ENCODE results near the gene FMNL1.

DNA sequence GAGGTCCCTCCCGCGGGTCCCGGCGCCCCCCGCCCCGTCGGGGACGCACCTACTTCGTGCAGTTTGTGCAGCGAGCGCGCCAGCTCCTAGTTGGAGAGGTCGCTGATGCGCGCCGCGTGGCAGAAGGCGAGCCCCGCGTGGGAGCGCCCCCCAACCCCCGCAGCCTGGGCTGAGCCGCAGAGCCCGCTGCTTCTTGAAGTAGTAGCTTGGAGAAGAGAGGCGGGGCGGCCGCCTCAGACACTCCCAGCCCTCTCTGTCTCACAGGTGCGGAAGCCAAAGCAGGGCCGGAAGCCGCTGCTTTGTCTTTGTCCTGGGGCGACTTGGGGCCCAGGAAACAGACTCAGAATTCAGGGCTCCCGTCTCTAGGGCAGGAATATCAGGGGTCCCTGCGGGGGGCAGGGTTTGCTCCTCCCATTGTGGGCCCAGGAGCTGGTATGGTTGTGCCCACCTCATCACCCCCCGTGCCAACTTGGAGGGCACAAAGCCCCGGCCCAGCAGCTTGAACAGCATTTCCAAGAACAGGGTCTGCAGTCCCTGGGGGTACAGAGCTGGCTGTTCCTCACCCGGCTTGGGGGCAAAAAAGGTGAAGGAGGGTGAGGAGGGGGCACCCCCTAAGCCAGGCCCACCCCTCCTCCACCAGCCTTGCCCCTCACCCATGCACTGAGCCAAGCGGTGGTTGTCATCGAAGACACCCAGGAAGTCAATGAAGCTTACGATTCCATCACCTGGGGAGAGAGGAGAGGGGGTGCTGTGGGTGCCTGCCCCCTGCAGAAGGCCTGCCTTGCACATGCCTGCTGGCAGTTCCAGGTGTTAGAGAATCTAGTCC is 26.7 kb downstream of the FMNL1 start:
- TF ChIP-seq, protein P1, sequence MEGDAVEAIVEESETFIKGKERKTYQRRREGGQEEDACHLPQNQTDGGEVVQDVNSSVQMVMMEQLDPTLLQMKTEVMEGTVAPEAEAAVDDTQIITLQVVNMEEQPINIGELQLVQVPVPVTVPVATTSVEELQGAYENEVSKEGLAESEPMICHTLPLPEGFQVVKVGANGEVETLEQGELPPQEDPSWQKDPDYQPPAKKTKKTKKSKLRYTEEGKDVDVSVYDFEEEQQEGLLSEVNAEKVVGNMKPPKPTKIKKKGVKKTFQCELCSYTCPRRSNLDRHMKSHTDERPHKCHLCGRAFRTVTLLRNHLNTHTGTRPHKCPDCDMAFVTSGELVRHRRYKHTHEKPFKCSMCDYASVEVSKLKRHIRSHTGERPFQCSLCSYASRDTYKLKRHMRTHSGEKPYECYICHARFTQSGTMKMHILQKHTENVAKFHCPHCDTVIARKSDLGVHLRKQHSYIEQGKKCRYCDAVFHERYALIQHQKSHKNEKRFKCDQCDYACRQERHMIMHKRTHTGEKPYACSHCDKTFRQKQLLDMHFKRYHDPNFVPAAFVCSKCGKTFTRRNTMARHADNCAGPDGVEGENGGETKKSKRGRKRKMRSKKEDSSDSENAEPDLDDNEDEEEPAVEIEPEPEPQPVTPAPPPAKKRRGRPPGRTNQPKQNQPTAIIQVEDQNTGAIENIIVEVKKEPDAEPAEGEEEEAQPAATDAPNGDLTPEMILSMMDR (IDR thresholded peaks at IDR 0.05), result no peak
- no peak for TF ChIP-seq POLR2A (IDR thresholded peaks at IDR 0.05)

Measured in adrenal gland (tissue), 5 donors.